GM23338 (cell line): ENCODE measurements around the gene KLHDC1. TPM values are rescaled to one million over a fixed set of nuclear protein-coding genes. Genes with fewer than 3 reads are reported as not detected.
"Not testable (repeated sequence)": the region's sequence is repeated elsewhere in the genome, so short reads cannot be mapped to it uniquely, and the experiment has no call there.

Source experiments
- ATAC-seq: fragments of 200-7000 bp; cut with Tn5 transposase; 3 replicates; pipeline ENCODE4 v1.9.1; 2020
- DNase-seq: peaks from one replicate; pipeline ENCODE4 v3.0.0-alpha.2; 2015; ENCODE audit warnings: low spot score
- H2AFZ ChIP-seq: fragments of 200-600 bp; sonication (generic); 2 replicates; pipeline ENCODE4 v1.8.0; 2016; ENCODE audit warnings: antibody characterized with exemption, mild to moderate bottlenecking, moderate library complexity
- H3F3A ChIP-seq: fragments of 200-600 bp; sonication (generic); replicated peaks from 2 replicates; pipeline ENCODE4 v1.8.0; 2017; ENCODE audit warnings: antibody characterized with exemption, mixed run types, low read depth
- H3K27ac ChIP-seq: fragments of 200-600 bp; sonication (generic); 2 replicates; pipeline ENCODE4 v1.6.1; 2016; ENCODE audit warnings: low read depth
- H3K27me3 ChIP-seq: fragments of 200-600 bp; sonication (generic); 2 replicates; pipeline ENCODE4 v1.8.0; 2016; ENCODE audit warnings: mild to moderate bottlenecking, mixed run types, moderate library complexity; ENCODE audit not compliant: insufficient read depth
- H3K36me3 ChIP-seq: fragments of 200-600 bp; sonication (generic); 2 replicates; pipeline ENCODE4 v1.8.0; 2016; ENCODE audit warnings: mild to moderate bottlenecking; ENCODE audit not compliant: insufficient read depth
- H3K4me1 ChIP-seq: fragments of 200-600 bp; sonication (generic); 2 replicates; pipeline ENCODE4 v1.8.0; 2016; ENCODE audit warnings: mild to moderate bottlenecking, moderate library complexity; ENCODE audit not compliant: insufficient read depth
- H3K4me2 ChIP-seq: fragments of 200-600 bp; sonication (generic); 2 replicates; pipeline ENCODE4 v1.7.1; 2017; ENCODE audit warnings: mixed run types
- H3K4me3 ChIP-seq: fragments of 200-600 bp; sonication (generic); 2 replicates; pipeline ENCODE4 v1.6.1; 2016; ENCODE audit warnings: mixed run types
- H3K79me2 ChIP-seq: fragments of 200-600 bp; sonication (generic); replicated peaks from 2 replicates; pipeline ENCODE4 v1.8.0; 2017; ENCODE audit warnings: mild to moderate bottlenecking; ENCODE audit not compliant: insufficient read depth
- H3K9me2 ChIP-seq: fragments of 200-600 bp; sonication (generic); 2 replicates; pipeline ENCODE4 v1.8.0; 2017; ENCODE audit not compliant: insufficient read depth
- H4K20me1 ChIP-seq: fragments of 200-600 bp; sonication (generic); replicated peaks from 2 replicates; pipeline ENCODE4 v1.8.0; 2017; ENCODE audit warnings: mild to moderate bottlenecking; ENCODE audit not compliant: insufficient read depth
- H3K27ac Mint-ChIP-seq: 2 replicates; pipeline ENCODE4 v1.8.0; 2020; ENCODE audit warnings: inconsistent platforms, mild to moderate bottlenecking, moderate library complexity, mixed read lengths
- H3K27me3 Mint-ChIP-seq: 3 replicates; pipeline ENCODE4 v1.8.0; 2022; ENCODE audit warnings: low read depth, mild to moderate bottlenecking, moderate library complexity, mixed read lengths, inconsistent platforms; ENCODE audit not compliant: insufficient read depth, poor library complexity
- H3K36me3 Mint-ChIP-seq: 3 replicates; pipeline ENCODE4 v1.8.0; 2021; ENCODE audit warnings: low read depth, mild to moderate bottlenecking, inconsistent platforms, moderate library complexity, mixed read lengths
- H3K4me1 Mint-ChIP-seq: 3 replicates; pipeline ENCODE4 v1.8.0; 2020; ENCODE audit warnings: mild to moderate bottlenecking, inconsistent platforms, mixed read lengths
- H3K4me3 Mint-ChIP-seq: 3 replicates; pipeline ENCODE4 v1.8.0; 2021; ENCODE audit warnings: moderate library complexity, mild to moderate bottlenecking, inconsistent platforms, mixed read lengths
- H3K9me3 Mint-ChIP-seq: 3 replicates; pipeline ENCODE4 v1.8.0; 2020; ENCODE audit warnings: moderate library complexity, mild to moderate bottlenecking, inconsistent platforms, mixed read lengths
- NANOG ChIP-seq: IDR thresholded peaks from 2 replicates; pipeline ENCODE4 v1.6.1; 2016; ENCODE audit warnings: antibody characterized with exemption, borderline replicate concordance
- STAT1 ChIP-seq: IDR thresholded peaks from one replicate; pipeline ENCODE4 v1.6.1; 2016; ENCODE audit warnings: antibody characterized with exemption; ENCODE audit not compliant: unreplicated experiment
- ZNF331 ChIP-seq: fragments of 250-450 bp; sonication (Bioruptor Pico); IDR thresholded peaks from 2 replicates; pipeline ENCODE4 v1.5.0; 2020; ENCODE audit warnings: low read depth, mild to moderate bottlenecking, moderate library complexity
- polyA plus RNA-seq: library from polyadenylated mRNA; unstranded; fragments of >200 nt; fragmentation: Nextera tagmentation; extraction: Ambion mirVana; gene quantifications from 2 replicates; pipeline ENCODE4 v1.2.1, GENCODE V29; 2016
- total RNA-seq: library from RNA; depleted of rRNA; stranded (reverse); fragments of >200 nt; shearing (Covaris generic); gene quantifications from 2 replicates; pipeline ENCODE4 v1.2.3, GENCODE V29; 2014
- TF ChIP-seq, protein P1 (sequence below): fragments of 250-450 bp; sonication (Bioruptor Pico); IDR thresholded peaks from 2 replicates; pipeline ENCODE4 v1.5.0; 2020; ENCODE audit warnings: mild to moderate bottlenecking, moderate library complexity
- TF ChIP-seq, protein P2 (sequence below): IDR thresholded peaks from 2 replicates; pipeline ENCODE4 v1.6.1; 2016; ENCODE audit warnings: antibody characterized with exemption
- TF ChIP-seq, protein P3 (sequence below), 2 experiments: fragments of 200-600 bp in 1 of 2; sonication (generic) in 1 of 2; conservative IDR thresholded peaks; 2 replicates each; pipeline versions ENCODE4 v1.5.1 to v1.6.1; 2016 to 2017; ENCODE audit warnings: antibody characterized with exemption in 2 of 2, low read depth in 2 of 2, mild to moderate bottlenecking in 2 of 2, moderate library complexity in 1 of 2

Gene KLHDC1
- total and polyA plus RNA-seq, 2 experiments from 2014 or later, result 4.0 TPM; not detected in 1

DNA sequence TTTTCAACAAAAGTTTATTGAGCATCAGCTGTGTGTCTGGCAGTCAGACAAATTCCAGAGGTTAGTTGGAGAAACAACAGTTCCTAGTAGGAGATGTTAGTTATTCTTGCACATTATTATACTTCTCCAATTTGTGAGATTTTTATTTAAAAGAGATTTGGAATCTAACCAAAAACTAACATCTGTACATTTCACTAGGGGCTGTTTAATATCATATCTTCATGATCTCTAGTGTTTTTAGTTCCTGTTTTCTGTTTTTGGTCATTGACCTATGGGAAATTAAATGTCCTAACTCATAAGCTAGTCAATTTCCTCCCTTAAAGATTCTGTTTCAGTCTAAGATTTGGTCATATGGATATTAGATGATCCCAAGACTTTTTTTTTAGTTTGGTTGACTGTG lies 40.9 kb downstream of the KLHDC1 start (continued):
- TF ChIP-seq, protein P1, sequence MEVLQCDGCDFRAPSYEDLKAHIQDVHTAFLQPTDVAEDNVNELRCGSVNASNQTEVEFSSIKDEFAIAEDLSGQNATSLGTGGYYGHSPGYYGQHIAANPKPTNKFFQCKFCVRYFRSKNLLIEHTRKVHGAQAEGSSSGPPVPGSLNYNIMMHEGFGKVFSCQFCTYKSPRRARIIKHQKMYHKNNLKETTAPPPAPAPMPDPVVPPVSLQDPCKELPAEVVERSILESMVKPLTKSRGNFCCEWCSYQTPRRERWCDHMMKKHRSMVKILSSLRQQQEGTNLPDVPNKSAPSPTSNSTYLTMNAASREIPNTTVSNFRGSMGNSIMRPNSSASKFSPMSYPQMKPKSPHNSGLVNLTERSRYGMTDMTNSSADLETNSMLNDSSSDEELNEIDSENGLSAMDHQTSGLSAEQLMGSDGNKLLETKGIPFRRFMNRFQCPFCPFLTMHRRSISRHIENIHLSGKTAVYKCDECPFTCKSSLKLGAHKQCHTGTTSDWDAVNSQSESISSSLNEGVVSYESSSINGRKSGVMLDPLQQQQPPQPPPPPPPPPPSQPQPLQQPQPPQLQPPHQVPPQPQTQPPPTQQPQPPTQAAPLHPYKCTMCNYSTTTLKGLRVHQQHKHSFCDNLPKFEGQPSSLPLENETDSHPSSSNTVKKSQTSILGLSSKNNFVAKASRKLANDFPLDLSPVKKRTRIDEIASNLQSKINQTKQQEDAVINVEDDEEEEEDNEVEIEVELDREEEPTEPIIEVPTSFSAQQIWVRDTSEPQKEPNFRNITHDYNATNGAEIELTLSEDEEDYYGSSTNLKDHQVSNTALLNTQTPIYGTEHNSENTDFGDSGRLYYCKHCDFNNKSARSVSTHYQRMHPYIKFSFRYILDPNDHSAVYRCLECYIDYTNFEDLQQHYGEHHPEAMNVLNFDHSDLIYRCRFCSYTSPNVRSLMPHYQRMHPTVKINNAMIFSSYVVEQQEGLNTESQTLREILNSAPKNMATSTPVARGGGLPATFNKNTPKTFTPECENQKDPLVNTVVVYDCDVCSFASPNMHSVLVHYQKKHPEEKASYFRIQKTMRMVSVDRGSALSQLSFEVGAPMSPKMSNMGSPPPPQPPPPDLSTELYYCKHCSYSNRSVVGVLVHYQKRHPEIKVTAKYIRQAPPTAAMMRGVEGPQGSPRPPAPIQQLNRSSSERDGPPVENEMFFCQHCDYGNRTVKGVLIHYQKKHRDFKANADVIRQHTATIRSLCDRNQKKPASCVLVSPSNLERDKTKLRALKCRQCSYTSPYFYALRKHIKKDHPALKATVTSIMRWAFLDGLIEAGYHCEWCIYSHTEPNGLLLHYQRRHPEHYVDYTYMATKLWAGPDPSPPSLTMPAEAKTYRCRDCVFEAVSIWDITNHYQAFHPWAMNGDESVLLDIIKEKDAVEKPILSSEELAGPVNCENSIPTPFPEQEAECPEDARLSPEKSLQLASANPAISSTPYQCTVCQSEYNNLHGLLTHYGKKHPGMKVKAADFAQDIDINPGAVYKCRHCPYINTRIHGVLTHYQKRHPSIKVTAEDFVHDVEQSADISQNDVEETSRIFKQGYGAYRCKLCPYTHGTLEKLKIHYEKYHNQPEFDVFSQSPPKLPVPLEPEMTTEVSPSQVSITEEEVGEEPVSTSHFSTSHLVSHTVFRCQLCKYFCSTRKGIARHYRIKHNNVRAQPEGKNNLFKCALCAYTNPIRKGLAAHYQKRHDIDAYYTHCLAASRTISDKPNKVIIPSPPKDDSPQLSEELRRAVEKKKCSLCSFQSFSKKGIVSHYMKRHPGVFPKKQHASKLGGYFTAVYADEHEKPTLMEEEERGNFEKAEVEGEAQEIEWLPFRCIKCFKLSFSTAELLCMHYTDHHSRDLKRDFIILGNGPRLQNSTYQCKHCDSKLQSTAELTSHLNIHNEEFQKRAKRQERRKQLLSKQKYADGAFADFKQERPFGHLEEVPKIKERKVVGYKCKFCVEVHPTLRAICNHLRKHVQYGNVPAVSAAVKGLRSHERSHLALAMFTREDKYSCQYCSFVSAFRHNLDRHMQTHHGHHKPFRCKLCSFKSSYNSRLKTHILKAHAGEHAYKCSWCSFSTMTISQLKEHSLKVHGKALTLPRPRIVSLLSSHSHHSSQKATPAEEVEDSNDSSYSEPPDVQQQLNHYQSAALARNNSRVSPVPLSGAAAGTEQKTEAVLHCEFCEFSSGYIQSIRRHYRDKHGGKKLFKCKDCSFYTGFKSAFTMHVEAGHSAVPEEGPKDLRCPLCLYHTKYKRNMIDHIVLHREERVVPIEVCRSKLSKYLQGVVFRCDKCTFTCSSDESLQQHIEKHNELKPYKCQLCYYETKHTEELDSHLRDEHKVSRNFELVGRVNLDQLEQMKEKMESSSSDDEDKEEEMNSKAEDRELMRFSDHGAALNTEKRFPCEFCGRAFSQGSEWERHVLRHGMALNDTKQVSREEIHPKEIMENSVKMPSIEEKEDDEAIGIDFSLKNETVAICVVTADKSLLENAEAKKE (CRISPR knock-in tag), result no peak
- no peak for TF ChIP-seq ZNF331
- TF ChIP-seq NANOG, result no peak
- no peak for TF ChIP-seq STAT1
- TF ChIP-seq, protein P2, sequence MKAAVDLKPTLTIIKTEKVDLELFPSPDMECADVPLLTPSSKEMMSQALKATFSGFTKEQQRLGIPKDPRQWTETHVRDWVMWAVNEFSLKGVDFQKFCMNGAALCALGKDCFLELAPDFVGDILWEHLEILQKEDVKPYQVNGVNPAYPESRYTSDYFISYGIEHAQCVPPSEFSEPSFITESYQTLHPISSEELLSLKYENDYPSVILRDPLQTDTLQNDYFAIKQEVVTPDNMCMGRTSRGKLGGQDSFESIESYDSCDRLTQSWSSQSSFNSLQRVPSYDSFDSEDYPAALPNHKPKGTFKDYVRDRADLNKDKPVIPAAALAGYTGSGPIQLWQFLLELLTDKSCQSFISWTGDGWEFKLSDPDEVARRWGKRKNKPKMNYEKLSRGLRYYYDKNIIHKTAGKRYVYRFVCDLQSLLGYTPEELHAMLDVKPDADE, result no peak
- TF ChIP-seq, protein P3, sequence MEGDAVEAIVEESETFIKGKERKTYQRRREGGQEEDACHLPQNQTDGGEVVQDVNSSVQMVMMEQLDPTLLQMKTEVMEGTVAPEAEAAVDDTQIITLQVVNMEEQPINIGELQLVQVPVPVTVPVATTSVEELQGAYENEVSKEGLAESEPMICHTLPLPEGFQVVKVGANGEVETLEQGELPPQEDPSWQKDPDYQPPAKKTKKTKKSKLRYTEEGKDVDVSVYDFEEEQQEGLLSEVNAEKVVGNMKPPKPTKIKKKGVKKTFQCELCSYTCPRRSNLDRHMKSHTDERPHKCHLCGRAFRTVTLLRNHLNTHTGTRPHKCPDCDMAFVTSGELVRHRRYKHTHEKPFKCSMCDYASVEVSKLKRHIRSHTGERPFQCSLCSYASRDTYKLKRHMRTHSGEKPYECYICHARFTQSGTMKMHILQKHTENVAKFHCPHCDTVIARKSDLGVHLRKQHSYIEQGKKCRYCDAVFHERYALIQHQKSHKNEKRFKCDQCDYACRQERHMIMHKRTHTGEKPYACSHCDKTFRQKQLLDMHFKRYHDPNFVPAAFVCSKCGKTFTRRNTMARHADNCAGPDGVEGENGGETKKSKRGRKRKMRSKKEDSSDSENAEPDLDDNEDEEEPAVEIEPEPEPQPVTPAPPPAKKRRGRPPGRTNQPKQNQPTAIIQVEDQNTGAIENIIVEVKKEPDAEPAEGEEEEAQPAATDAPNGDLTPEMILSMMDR (conservative IDR thresholded peaks at IDR 0.05; ENCODE audit: low read depth in 2 of 2), result no peak

DNA sequence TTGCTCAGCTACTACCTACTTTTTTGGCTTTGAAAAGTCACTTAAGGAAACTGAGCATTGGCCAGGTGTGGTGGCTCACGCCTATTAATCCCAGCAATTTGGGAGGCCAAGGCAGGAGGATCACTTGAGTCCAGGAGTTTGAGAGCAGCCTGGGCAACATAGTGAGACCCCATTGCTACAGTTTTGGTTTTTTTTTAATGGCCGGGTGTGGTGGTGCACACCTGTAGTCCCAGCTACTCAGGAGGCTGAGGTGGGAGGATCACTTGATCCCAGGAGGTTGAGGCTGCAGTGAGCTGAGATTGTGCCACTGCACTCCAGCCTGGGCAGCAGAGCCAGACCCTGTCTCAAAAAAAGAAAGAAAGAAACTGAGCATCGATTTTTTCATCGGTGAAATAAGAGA lies 42.7 kb downstream of the KLHDC1 start:
- H3K27me3 ChIP-seq, H3K27ac Mint-ChIP-seq, H3F3A ChIP-seq, H3K4me3 ChIP-seq, H3K79me2 ChIP-seq, H3K9me3 Mint-ChIP-seq, H3K4me3 Mint-ChIP-seq, H3K4me1 ChIP-seq, H3K27ac ChIP-seq, H3K36me3 ChIP-seq, H2AFZ ChIP-seq, H3K4me1 Mint-ChIP-seq, H3K9me2 ChIP-seq, ATAC-seq, H3K4me2 ChIP-seq, H3K36me3 Mint-ChIP-seq, H3K27me3 Mint-ChIP-seq, H4K20me1 ChIP-seq, DNase-seq: not testable (repeated sequence)
